Activated T-helper 17 cell treated with anti-CD3 and anti-CD28 coated beads, Interleukin-2, amount 50 U/mL, for 72 hours (primary cell): ENCODE results near the gene HOXD11. TPM values are rescaled to one million over a fixed set of nuclear protein-coding genes. Genes with fewer than 3 reads are reported as not detected.

Experiments
- ATAC-seq: fragments of 150-1000 bp; cut with Tn5 transposase; replicated peaks from 2 replicates; pipeline ENCODE4 v1.10.0; 2021; ENCODE audit warnings: mild to moderate bottlenecking, moderate library complexity
- H3K27ac Mint-ChIP-seq: one replicate; pipeline ENCODE4 v1.8.0; 2022; ENCODE audit warnings: mixed read lengths
- H3K27me3 Mint-ChIP-seq: one replicate; pipeline ENCODE4 v1.8.0; 2022; ENCODE audit warnings: mixed read lengths
- H3K36me3 Mint-ChIP-seq: one replicate; pipeline ENCODE4 v1.8.0; 2022; ENCODE audit warnings: low read depth, mild to moderate bottlenecking, mixed read lengths
- H3K4me1 Mint-ChIP-seq: one replicate; pipeline ENCODE4 v1.8.0; 2022; ENCODE audit warnings: mixed read lengths
- H3K4me3 Mint-ChIP-seq: one replicate; pipeline ENCODE4 v1.8.0; 2022; ENCODE audit warnings: mild to moderate bottlenecking, mixed read lengths
- H3K9me3 Mint-ChIP-seq: one replicate; pipeline ENCODE4 v1.8.0; 2022; ENCODE audit warnings: mixed read lengths
- total RNA-seq, 2 donors: library from RNA; stranded (reverse); gene quantifications; one replicate each; pipeline ENCODE4 v1.2.3, GENCODE V29; 2022

HOXD11 gene
- total RNA-seq, 2 donors from 2014 or later = not detected

- no peak for ATAC-seq
- Mint-ChIP-seq H3K27ac (no peak overlapping the region), H3K4me3 (peak overlapping the region; percentile 64), H3K9me3 (peaks cover 4% of the 10 kb centered on the region), H3K36me3 (peaks cover 19% of the 10 kb centered on the region), H3K4me1 (peaks cover 8% of the 10 kb centered on the region), H3K27me3 (peaks cover 66% of the 10 kb centered on the region)
These were observed 10.7 kb upstream of the HOXD11 start for GRCh38 chr2:176096243-176096985.

- Mint-ChIP-seq H3K4me3 (peak overlapping the region; percentile 64), H3K9me3 (peaks cover 4% of the 10 kb centered on the region), H3K27ac (no peak overlapping the region), H3K36me3 (peaks cover 13% of the 10 kb centered on the region), H3K27me3 (peaks cover 66% of the 10 kb centered on the region), H3K4me1 (peaks cover 8% of the 10 kb centered on the region)
- ATAC-seq = peak; percentile 38
These were observed 9.9 kb upstream of the HOXD11 start for GRCh38 chr2:176096986-176097819.

GRCh38 chr2:176097820-176098365 is 9.2 kb upstream of the HOXD11 start:
- Mint-ChIP-seq H3K4me3 (peak overlapping the region; percentile 64), H3K36me3 (peaks cover 13% of the 10 kb centered on the region), H3K9me3 (peaks cover 4% of the 10 kb centered on the region), H3K27me3 (peaks cover 73% of the 10 kb centered on the region), H3K4me1 (peaks cover 8% of the 10 kb centered on the region), H3K27ac (no peak overlapping the region)
- ATAC-seq = no peak

GRCh38 chr2:176098366-176099158 is 8.5 kb upstream of the HOXD11 start:
- Mint-ChIP-seq H3K27ac (no peak overlapping the region), H3K4me3 (no peak overlapping the region), H3K4me1 (peaks cover 8% of the 10 kb centered on the region), H3K27me3 (peaks cover 75% of the 10 kb centered on the region), H3K36me3 (peaks cover 8% of the 10 kb centered on the region), H3K9me3 (peaks cover 4% of the 10 kb centered on the region)
- no peak for ATAC-seq

DNA sequence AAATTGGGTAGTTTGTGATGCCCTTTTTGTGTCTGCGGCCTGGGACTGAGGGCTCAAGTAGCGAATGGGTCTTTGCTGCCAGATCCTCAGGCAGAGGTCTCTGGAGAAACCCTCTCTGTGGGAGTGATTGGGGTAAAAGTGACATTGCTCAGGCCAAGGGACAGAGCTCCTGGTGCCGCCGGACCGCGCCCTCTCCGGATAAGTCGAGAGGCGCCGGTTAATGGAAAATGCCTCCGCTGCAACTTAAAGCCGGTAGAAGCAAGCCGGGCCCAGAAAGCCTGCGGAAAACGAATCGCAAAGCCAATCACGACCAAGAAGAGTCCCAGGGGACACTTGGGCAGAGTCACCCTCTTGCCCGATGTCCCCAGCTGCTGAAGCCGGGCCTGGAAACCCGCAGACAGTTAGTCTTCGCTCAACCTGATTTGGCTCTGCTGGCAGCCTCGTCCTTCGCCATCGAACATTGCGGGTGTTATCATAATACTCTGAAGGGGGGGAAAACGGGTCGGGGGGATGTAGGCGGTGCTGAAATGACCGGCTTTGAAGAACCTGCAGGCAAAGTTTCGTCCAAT is 7.8 kb upstream of the HOXD11 start:
- no peak for ATAC-seq
- H3K36me3 Mint-ChIP-seq = peaks cover 1% of the 10 kb centered on the region
- H3K9me3 Mint-ChIP-seq = no peaks in the 10 kb centered on the region
- no peak overlapping the region for H3K27ac Mint-ChIP-seq
- peaks cover 73% of the 10 kb centered on the region for H3K27me3 Mint-ChIP-seq
- no peak overlapping the region for H3K4me3 Mint-ChIP-seq
- H3K4me1 Mint-ChIP-seq = peaks cover 4% of the 10 kb centered on the region

DNA sequence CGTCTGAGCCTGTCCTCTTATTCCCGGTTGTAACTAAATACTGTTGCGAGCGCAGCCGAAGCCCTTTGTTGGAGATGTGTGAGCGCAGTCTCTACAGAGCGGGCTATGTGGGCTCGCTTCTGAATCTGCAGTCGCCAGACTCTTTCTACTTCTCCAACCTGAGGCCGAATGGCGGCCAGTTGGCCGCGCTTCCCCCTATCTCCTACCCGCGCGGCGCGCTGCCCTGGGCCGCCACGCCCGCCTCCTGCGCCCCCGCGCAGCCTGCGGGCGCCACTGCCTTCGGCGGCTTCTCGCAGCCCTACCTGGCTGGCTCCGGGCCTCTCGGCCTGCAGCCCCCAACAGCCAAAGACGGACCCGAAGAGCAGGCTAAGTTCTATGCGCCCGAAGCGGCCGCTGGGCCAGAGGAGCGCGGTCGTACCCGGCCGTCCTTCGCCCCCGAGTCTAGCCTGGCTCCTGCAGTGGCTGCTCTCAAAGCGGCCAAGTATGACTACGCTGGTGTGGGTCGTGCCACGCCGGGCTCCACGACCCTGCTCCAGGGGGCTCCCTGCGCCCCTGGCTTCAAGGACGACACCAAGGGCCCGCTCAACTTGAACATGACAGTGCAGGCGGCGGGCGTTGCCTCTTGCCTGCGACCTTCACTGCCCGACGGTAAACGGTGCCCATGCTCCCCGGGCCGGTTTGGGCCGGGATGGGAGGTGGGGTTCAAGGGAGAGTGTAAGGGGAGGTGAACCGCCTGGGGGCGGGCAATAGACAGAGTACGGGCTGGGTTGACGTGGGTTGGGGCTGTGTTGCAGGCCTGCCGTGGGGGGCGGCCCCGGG is 7.1 kb upstream of the HOXD11 start, which contains the start of gene HOXD12:
Gene HOXD12 (plus strand): TSS at position 68 of the 819 bp plus-strand sequence. CDS start 7 bp downstream, at position 75.
- no peak within 1 kb of the TSS for H3K4me3 Mint-ChIP-seq
- peaks cover 4% of the 10 kb centered on the region for H3K4me1 Mint-ChIP-seq
- ATAC-seq = no peak
- no peaks in the 10 kb centered on the region for H3K9me3 Mint-ChIP-seq
- no peak within 1 kb of the TSS for H3K27ac Mint-ChIP-seq
- H3K36me3 Mint-ChIP-seq = peaks cover under 1% of the 10 kb centered on the region
- peaks cover 72% of the 10 kb centered on the region for H3K27me3 Mint-ChIP-seq

DNA sequence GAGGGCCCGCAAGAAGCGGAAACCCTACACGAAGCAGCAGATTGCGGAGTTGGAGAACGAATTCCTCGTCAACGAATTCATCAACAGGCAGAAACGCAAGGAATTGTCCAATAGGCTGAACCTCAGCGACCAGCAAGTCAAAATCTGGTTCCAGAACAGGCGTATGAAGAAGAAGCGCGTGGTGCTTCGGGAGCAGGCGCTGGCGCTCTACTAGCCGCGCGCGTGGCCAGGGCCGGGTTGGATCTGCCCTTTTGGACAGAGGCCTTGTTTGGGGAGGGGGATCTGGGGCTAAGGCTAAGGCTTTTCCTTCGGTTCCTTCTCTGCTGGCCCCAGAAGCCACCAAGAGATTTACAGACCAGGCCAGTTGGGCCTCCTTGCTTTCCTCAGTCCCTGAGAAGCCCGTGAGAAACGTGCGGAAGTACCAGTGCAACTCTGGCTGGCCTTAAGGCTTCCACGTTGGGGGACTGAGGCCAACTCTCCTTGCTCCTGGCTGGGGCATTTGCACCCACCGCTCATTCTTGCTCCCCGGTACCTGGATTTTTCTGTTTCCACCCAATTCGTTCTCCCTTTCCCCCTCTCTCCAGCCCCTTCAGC is 6.4 kb upstream of the HOXD11 start:
- Mint-ChIP-seq H3K36me3 (peaks cover 8% of the 10 kb centered on the region), H3K4me1 (peaks cover 5% of the 10 kb centered on the region), H3K9me3 (no peaks in the 10 kb centered on the region), H3K4me3 (no peak overlapping the region), H3K27me3 (peaks cover 72% of the 10 kb centered on the region), H3K27ac (no peak overlapping the region)
- ATAC-seq = no peak

DNA sequence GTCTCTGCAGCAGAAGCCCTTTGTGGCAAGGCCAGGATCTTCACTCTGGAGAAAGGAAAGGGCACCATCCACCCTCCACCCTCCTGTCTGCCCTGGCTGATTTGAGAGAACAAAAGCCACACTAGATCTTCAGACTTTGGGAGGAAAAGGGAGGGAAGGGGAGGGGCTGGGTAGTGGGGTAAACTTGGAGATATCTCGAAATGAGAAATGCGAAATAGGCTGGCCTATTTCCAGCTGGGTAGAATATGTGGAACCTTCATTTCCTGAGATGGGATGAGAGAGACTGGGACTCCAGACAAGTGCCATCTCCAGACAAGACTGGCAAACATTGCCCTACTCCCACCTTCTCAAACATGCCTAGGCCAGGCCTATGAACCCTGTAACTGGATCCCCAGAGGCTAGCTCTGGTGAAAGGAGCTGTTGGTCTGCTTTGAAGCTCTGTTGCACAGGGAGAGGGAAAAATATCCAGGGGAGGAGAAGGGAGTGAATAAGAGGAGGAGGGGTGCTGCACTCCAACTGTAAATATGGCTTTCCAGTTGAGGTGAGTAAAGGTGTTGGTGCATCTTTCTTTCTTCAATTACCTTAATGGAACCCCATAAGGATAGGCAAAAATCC is 5.8 kb upstream of the HOXD11 start:
- Mint-ChIP-seq H3K4me1 (peaks cover 12% of the 10 kb centered on the region), H3K9me3 (no peaks in the 10 kb centered on the region), H3K4me3 (no peak overlapping the region), H3K36me3 (peaks cover 14% of the 10 kb centered on the region), H3K27me3 (peaks cover 72% of the 10 kb centered on the region), H3K27ac (no peak overlapping the region)
- ATAC-seq = no peak

GRCh38 chr2:176101842-176102241 is 5.2 kb upstream of the HOXD11 start:
- ATAC-seq = no peak
- no peak overlapping the region for H3K27ac Mint-ChIP-seq
- H3K9me3 Mint-ChIP-seq = no peaks in the 10 kb centered on the region
- peaks cover 68% of the 10 kb centered on the region for H3K27me3 Mint-ChIP-seq
- peaks cover 14% of the 10 kb centered on the region for H3K4me1 Mint-ChIP-seq
- peaks cover 17% of the 10 kb centered on the region for H3K36me3 Mint-ChIP-seq
- no peak overlapping the region for H3K4me3 Mint-ChIP-seq

DNA sequence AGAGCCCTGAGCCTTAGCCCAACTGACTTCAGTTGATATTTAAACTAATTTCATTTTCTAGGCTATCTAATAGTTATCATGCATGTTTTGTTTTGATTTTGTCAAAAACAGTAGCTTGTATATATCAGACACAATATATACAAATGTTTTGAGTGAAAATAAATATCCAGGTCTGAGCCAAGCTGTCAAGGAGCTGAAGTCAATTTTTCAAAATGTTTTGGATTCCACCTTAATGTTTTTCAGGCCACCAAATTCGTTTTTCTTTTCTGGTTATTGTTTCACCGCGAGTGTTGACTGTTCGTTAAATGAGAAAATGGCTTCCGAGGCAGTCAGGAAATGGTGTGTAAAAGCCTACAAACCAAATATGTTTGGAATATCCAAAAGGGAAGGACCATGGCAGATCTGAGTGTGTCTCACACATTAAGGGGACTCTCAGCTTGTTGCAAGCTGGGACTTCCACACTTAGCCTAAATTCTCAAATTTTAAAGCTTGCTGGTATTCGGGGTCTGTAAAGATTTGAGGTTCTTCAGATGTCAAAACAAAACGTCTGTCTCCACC is 4.7 kb upstream of the HOXD11 start:
- no peak overlapping the region for H3K4me3 Mint-ChIP-seq

DNA sequence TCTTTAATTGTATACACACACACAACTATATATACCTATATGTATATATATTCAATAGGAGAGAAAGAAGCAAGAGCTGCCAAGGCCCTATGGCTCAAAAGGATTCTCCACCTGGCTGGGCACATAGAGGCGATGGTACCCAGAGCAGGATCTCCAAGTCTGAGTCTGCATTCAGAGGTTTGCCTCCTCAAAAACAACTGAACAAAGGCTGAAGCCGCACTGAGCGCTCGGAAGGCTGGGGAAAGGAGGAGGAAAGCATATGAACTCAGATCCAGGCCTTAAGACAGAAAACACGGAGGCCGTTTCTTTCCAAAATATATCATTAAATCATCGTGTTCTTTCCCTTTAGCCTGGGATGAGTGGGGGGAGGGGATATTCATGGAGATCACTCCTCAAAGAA is 3.9 kb upstream of the HOXD11 start:
- no peak for ATAC-seq
- H3K36me3 Mint-ChIP-seq = peaks cover 17% of the 10 kb centered on the region
- peaks cover 9% of the 10 kb centered on the region for H3K4me1 Mint-ChIP-seq
- H3K27ac Mint-ChIP-seq = no peak overlapping the region
- H3K4me3 Mint-ChIP-seq = no peak overlapping the region
- no peaks in the 10 kb centered on the region for H3K9me3 Mint-ChIP-seq
- H3K27me3 Mint-ChIP-seq = peaks cover 57% of the 10 kb centered on the region

More for the DNA sequence above, 4.7 kb upstream of the HOXD11 start:
- ATAC-seq = no peak
- Mint-ChIP-seq H3K27ac (no peak overlapping the region), H3K4me1 (peaks cover 14% of the 10 kb centered on the region), H3K9me3 (no peaks in the 10 kb centered on the region), H3K27me3 (peaks cover 64% of the 10 kb centered on the region), H3K36me3 (peaks cover 17% of the 10 kb centered on the region)

- peaks cover 59% of the 10 kb centered on the region for H3K27me3 Mint-ChIP-seq
- no peak overlapping the region for H3K27ac Mint-ChIP-seq
- H3K36me3 Mint-ChIP-seq = peaks cover 17% of the 10 kb centered on the region
- no peak overlapping the region for H3K4me3 Mint-ChIP-seq
- H3K9me3 Mint-ChIP-seq = no peaks in the 10 kb centered on the region
- ATAC-seq = no peak
- H3K4me1 Mint-ChIP-seq = peaks cover 9% of the 10 kb centered on the region
These were observed 3.3 kb upstream of the HOXD11 start for GRCh38 chr2:176103742-176104315.
